ENCODE data around the gene HDAC4. TPM values are rescaled to one million over a fixed set of nuclear protein-coding genes. Genes with fewer than 3 reads are reported as not detected.
"Not testable (repeated sequence)": the region's sequence is repeated elsewhere in the genome, so short reads cannot be mapped to it uniquely, and the experiment has no call there.

HDAC4 gene
- total RNA-seq, 1 donor from 2014 or later = 7.8 TPM

- Histone ChIP-seq H3K27me3 (ENCODE audit: control insufficient read depth, insufficient read depth, low read length) (no peaks in the 10 kb centered on the region), H3K36me3 (ENCODE audit: control insufficient read depth, insufficient read depth, low read length) (peaks cover 1% of the 10 kb centered on the region), H3K4me3 (ENCODE audit: low read depth, low read length) (no peak overlapping the region)
- TF ChIP-seq, protein P1, sequence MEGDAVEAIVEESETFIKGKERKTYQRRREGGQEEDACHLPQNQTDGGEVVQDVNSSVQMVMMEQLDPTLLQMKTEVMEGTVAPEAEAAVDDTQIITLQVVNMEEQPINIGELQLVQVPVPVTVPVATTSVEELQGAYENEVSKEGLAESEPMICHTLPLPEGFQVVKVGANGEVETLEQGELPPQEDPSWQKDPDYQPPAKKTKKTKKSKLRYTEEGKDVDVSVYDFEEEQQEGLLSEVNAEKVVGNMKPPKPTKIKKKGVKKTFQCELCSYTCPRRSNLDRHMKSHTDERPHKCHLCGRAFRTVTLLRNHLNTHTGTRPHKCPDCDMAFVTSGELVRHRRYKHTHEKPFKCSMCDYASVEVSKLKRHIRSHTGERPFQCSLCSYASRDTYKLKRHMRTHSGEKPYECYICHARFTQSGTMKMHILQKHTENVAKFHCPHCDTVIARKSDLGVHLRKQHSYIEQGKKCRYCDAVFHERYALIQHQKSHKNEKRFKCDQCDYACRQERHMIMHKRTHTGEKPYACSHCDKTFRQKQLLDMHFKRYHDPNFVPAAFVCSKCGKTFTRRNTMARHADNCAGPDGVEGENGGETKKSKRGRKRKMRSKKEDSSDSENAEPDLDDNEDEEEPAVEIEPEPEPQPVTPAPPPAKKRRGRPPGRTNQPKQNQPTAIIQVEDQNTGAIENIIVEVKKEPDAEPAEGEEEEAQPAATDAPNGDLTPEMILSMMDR (IDR thresholded peaks at IDR 0.05; ENCODE audit: insufficient read depth, low read length, poor library complexity, severe bottlenecking) = no peak
- DNase-seq (ENCODE audit: low read depth) = no peak
Observed at GRCh38 chr2:239073745-239074530, 326.9 kb downstream of the HDAC4 start.

DNA sequence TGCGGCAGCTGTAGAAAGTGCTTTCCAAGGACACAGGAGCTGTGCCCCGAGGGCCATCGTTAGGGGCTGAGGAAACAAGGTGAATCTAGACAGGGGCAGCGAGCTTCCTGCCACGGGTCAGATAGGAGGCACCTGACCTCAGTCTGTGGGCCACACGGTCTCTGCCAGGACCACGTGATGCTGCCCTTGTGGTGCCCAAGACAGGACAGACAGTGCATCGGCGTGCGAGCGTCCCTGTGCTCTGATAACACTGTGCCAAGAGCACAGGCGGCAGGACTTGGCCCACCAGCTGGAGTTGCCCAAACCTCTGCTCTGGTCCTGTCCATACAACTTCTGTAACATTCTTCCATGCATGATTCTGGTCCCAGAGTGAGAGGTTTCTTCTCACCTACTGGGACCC, 327.6 kb downstream of the HDAC4 start:
- TF ChIP-seq, protein P1 (IDR thresholded peaks at IDR 0.05; ENCODE audit: insufficient read depth, low read length, poor library complexity, severe bottlenecking) = no peak
- peaks cover 1% of the 10 kb centered on the region for H3K36me3 ChIP-seq (ENCODE audit: control insufficient read depth, insufficient read depth, low read length)
- no peaks in the 10 kb centered on the region for H3K27me3 ChIP-seq (ENCODE audit: control insufficient read depth, insufficient read depth, low read length)
- no peak for DNase-seq (ENCODE audit: low read depth)
- H3K4me3 ChIP-seq (ENCODE audit: low read depth, low read length) = no peak overlapping the region

DNA sequence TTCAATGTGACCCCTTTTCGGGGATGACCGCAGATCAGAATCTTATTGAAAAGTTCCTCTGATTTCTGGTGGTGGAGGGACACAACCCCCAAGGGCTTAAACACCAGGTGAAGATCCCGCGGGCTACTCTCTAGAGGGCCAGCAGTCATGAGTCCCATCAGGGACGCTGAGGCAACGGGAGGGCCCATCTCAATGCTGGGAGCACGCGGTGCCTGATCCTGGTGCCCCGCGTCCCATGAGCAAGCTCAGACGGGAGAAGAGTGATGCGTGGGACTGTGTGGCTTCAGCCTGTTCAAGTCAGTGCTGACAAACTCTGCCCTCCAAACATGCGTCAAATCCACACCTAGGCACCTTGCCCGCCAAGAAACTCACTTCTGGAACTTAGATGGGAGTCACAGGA, 328.0 kb downstream of the HDAC4 start:
- Histone ChIP-seq H3K27me3 (ENCODE audit: control insufficient read depth, insufficient read depth, low read length) (no peaks in the 10 kb centered on the region), H3K36me3 (ENCODE audit: control insufficient read depth, insufficient read depth, low read length) (peaks cover 1% of the 10 kb centered on the region), H3K4me3 (ENCODE audit: low read depth, low read length) (no peak overlapping the region)
- DNase-seq (ENCODE audit: low read depth) = no peak
- TF ChIP-seq, protein P1 (IDR thresholded peaks at IDR 0.05; ENCODE audit: insufficient read depth, low read length, poor library complexity, severe bottlenecking) = no peak

GRCh38 chr2:239070466-239070865, 330.4 kb downstream of the HDAC4 start:
- DNase-seq (ENCODE audit: low read depth) = no peak
- H3K4me3 ChIP-seq (ENCODE audit: low read depth, low read length) = no peak overlapping the region
- H3K27me3 ChIP-seq (ENCODE audit: control insufficient read depth, insufficient read depth, low read length) = no peaks in the 10 kb centered on the region
- H3K36me3 ChIP-seq (ENCODE audit: control insufficient read depth, insufficient read depth, low read length) = peaks cover 1% of the 10 kb centered on the region
- TF ChIP-seq, protein P1 (IDR thresholded peaks at IDR 0.05; ENCODE audit: insufficient read depth, low read length, poor library complexity, severe bottlenecking) = no peak

DNA sequence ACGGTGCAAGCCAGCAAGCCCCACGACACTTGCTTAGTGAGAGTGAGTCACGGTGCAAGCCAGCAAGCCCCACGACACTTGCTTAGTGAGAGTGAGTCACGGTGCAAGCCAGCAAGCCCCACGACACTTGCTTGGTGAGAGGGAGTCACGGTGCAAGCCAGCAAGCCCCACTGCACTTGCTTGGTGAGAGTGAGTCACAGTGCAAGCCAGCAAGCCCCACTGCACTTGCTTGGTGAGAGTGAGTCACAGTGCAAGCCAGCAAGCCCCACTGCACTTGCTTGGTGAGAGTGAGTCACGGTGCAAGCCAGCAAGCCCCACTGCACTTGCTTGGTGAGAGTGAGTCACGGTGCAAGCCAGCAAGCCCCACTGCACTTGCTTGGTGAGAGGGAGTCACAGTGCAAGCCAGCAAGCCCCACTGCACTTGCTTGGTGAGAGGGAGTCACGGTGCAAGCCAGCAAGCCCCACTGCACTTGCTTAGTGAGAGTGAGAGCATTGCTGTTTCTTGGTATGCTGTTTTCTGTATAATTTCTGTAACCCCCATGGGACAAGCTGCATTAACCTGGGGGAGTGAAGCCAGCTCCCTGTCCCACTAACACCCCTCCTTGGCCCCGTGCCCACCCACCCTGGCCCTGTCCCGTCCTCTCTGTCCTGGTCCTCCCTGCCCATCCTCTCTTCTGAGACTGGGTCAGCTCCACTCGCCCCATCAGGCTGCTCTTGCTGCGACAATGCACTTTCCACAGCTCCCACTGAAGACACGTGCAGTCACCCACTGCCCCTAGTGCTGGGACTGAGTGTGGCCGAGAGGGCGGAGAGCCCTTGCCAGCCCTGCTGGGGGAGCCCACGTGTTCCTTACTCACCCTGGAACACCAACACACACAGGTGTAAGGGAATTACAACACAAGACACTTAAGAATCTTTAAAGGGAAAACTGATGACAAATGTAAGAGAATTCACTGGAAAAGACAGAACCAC, 331.2 kb downstream of the HDAC4 start:
- H3K27me3 ChIP-seq (ENCODE audit: control insufficient read depth, insufficient read depth, low read length); H3K36me3 ChIP-seq (ENCODE audit: control insufficient read depth, insufficient read depth, low read length); H3K4me3 ChIP-seq (ENCODE audit: low read depth, low read length): not testable (repeated sequence)
- peak; percentile 16 for DNase-seq (ENCODE audit: low read depth)

DNA sequence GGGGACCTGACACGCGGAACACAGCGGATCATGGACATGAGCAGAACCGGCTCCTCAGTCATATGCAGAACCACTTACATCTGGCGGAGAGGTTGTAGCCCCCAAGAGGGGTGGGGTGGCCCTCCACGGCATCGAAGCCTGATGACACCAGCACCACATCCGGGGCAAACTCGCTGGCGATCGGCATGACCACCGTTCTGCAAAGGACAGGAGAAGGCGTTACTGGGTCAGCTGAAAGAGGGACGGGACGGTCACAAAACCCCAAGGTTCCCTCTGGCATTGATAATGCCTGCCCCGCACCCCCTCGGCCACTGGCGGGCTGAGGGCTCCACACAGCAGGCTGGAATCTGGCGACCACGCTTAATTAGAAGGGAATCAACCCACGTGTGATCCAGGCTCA, 332.4 kb downstream of the HDAC4 start:
- no peak overlapping the region for H3K4me3 ChIP-seq (ENCODE audit: low read depth, low read length)
- TF ChIP-seq, protein P1 (IDR thresholded peaks at IDR 0.05; ENCODE audit: insufficient read depth, low read length, poor library complexity, severe bottlenecking) = no peak
- no peaks in the 10 kb centered on the region for H3K27me3 ChIP-seq (ENCODE audit: control insufficient read depth, insufficient read depth, low read length)
- H3K36me3 ChIP-seq (ENCODE audit: control insufficient read depth, insufficient read depth, low read length) = peaks cover 1% of the 10 kb centered on the region
- no peak for DNase-seq (ENCODE audit: low read depth)

Measured in kidney epithelial cell (primary cell).